Coronary artery (tissue), 2 donors: Measurements from ENCODE around the gene PLEKHG3.

Experiments used
- DNase-seq: peaks from one replicate; pipeline ENCODE4 v3.0.0-alpha.2; 2017; ENCODE audit warnings: low spot score
- H3K27ac ChIP-seq, 2 donors: fragments of 200-600 bp; sonication (generic); one replicate each; pipeline ENCODE4 v1.5.1; 2016 to 2019
- H3K4me3 ChIP-seq: fragments of 200-600 bp; sonication (generic); 2 replicates; pipeline ENCODE4 v1.5.1; 2016; ENCODE audit warnings: mild to moderate bottlenecking, moderate library complexity
- CTCF ChIP-seq: fragments of 200-600 bp; sonication (generic); IDR thresholded peaks from one replicate; pipeline ENCODE4 v1.5.1; 2019; ENCODE audit warnings: antibody characterized with exemption

Gene PLEKHG3

GRCh38 chr14:64733899-64734298, 29.7 kb downstream of the PLEKHG3 start:
- DNase-seq, result no peak
- peak overlapping the region in 1 of 2 donors; percentile 48 for H3K27ac ChIP-seq
- TF ChIP-seq CTCF, result no peak
- no peak overlapping the region for H3K4me3 ChIP-seq

GRCh38 chr14:64734990-64735389, 30.8 kb downstream of the PLEKHG3 start:
- DNase-seq, result no peak
- no peak overlapping the region for H3K4me3 ChIP-seq
- peak overlapping the region in 1 of 2 donors; percentile 48 for H3K27ac ChIP-seq
- TF ChIP-seq CTCF, result no peak

- peak overlapping the region; percentile 3 to 68 for H3K27ac ChIP-seq
- DNase-seq, result no peak
- no peak overlapping the region for H3K4me3 ChIP-seq
- no peak for TF ChIP-seq CTCF
These were observed 32.3 kb downstream of the PLEKHG3 start for GRCh38 chr14:64736271-64737169.

GRCh38 chr14:64737391-64738280, 33.4 kb downstream of the PLEKHG3 start:
- H3K4me3 ChIP-seq, result no peak overlapping the region
- peak overlapping the region; percentile 3 to 68 for H3K27ac ChIP-seq
- no peak for DNase-seq
- no peak for TF ChIP-seq CTCF

GRCh38 chr14:64738281-64738804, 34.1 kb downstream of the PLEKHG3 start:
- DNase-seq, result no peak
- H3K27ac ChIP-seq, result peak overlapping the region in 1 of 2 donors; percentile 68
- no peak overlapping the region for H3K4me3 ChIP-seq
- no peak for TF ChIP-seq CTCF

- no peak overlapping the region for H3K27ac ChIP-seq
- TF ChIP-seq CTCF, result no peak
- H3K4me3 ChIP-seq, result no peak overlapping the region
- DNase-seq, result no peak
These were observed 37.0 kb downstream of the PLEKHG3 start for GRCh38 chr14:64741200-64741599.
